H1 (cell line): ENCODE measurements around the gene RAB3GAP1.
"Not testable (repeated sequence)": the region's sequence is repeated elsewhere in the genome, so short reads cannot be mapped to it uniquely, and the experiment has no call there.

Experiments used
- CTCF ChIP-seq, 3 experiments: IDR thresholded peaks; 1 replicate in 2 of 3; 2 replicates in 1 of 3; pipeline versions ENCODE4 v1.5.1 to v1.6.1; 2011; ENCODE audit warnings: low read length in 3 of 3, mild to moderate bottlenecking in 3 of 3, inconsistent platforms in 2 of 3, low read depth in 1 of 3, moderate library complexity in 1 of 3; ENCODE audit not compliant: insufficient read depth in 1 of 3; ENCODE audit errors: control extremely low read depth in 1 of 3
- EP300 ChIP-seq, 2 experiments: IDR thresholded peaks; 1 replicate in 1 of 2; 2 replicates in 1 of 2; pipeline ENCODE4 v1.6.1; 2011 to 2012; ENCODE audit warnings: low read depth in 2 of 2, low read length in 2 of 2, mild to moderate bottlenecking in 2 of 2, borderline replicate concordance in 1 of 2, inconsistent platforms in 1 of 2, moderate library complexity in 1 of 2
- GABPA ChIP-seq: IDR thresholded peaks from 2 replicates; pipeline ENCODE4 v1.6.1; 2011; ENCODE audit warnings: mild to moderate bottlenecking, low read length, moderate library complexity, borderline replicate concordance; ENCODE audit not compliant: insufficient read depth
- RFX5 ChIP-seq: IDR thresholded peaks from 2 replicates; pipeline ENCODE4 v1.6.1; 2011; ENCODE audit warnings: low read depth, low read length, improper control_type of control experiment, borderline replicate concordance
- SAP30 ChIP-seq: fragments of 300-600 bp; sonication (generic); IDR thresholded peaks from 2 replicates; pipeline ENCODE4 v1.7.1; 2012; ENCODE audit warnings: low read length, moderate library complexity, mild to moderate bottlenecking, inconsistent platforms; ENCODE audit not compliant: insufficient read depth, insufficient replicate concordance

GRCh38 chr2:135089597-135089996, 37.5 kb downstream of the RAB3GAP1 start:
- not testable (repeated sequence) for TF ChIP-seq CTCF (IDR thresholded peaks at IDR 0.05; ENCODE audit: control extremely low read depth in 1 of 3, insufficient read depth in 1 of 3, low read depth in 1 of 3, low read length in 3 of 3); RFX5; EP300 (IDR thresholded peaks at IDR 0.05; ENCODE audit: borderline replicate concordance in 1 of 2, low read depth in 2 of 2, low read length in 2 of 2); SAP30; GABPA
